CD14-positive monocyte (primary cell): ENCODE data around the gene TTLL6. TPM values are rescaled to one million over a fixed set of nuclear protein-coding genes. Genes with fewer than 3 reads are reported as not detected.

Source experiments
- DNase-seq, 3 donors: peaks; one replicate each; pipeline ENCODE4 v3.0.0-alpha.2; 2011 to 2022
- H2AFZ ChIP-seq: 2 replicates; pipeline ENCODE4 v1.6.0; 2012; ENCODE audit warnings: mild to moderate bottlenecking, low read depth, low read length, inconsistent platforms; ENCODE audit not compliant: insufficient read depth, poor library complexity, severe bottlenecking
- H3K27ac ChIP-seq, 2 donors: 1 replicate in 1 of 2; 2 replicates in 1 of 2; pipeline ENCODE4 v1.5.1; 2012 to 2013; ENCODE audit warnings: low read length in 2 of 2, control low read depth in 1 of 2, inconsistent platforms in 1 of 2, low read depth in 1 of 2, mild to moderate bottlenecking in 1 of 2
- H3K27me3 ChIP-seq, 2 donors: one replicate each; pipeline versions ENCODE4 v1.6.0 to v1.6.1; 2011 to 2013; ENCODE audit warnings: low read length in 2 of 2; ENCODE audit not compliant: control insufficient read depth in 2 of 2, insufficient read depth in 2 of 2
- H3K36me3 ChIP-seq, 2 donors: replicated peaks in 1 of 2; 1 replicate in 1 of 2; 2 replicates in 1 of 2; pipeline versions ENCODE4 v1.5.1 to v1.6.1; 2012 to 2013; ENCODE audit warnings: low read length in 2 of 2, control low read depth in 1 of 2, inconsistent platforms in 1 of 2, mild to moderate bottlenecking in 1 of 2; ENCODE audit not compliant: insufficient read depth in 2 of 2, control insufficient read depth in 1 of 2
- H3K4me1 ChIP-seq, 2 donors: 1 replicate in 1 of 2; 2 replicates in 1 of 2; pipeline versions ENCODE4 v1.5.1 to v1.6.1; 2012 to 2013; ENCODE audit warnings: low read length in 2 of 2, control low read depth in 1 of 2, inconsistent platforms in 1 of 2, mild to moderate bottlenecking in 1 of 2, moderate library complexity in 1 of 2; ENCODE audit not compliant: insufficient read depth in 2 of 2, control insufficient read depth in 1 of 2
- H3K4me2 ChIP-seq: replicated peaks from 2 replicates; pipeline ENCODE3; 2012; ENCODE audit warnings: low read length, moderate library complexity, mild to moderate bottlenecking; ENCODE audit not compliant: poor library complexity, severe bottlenecking; ENCODE audit errors: extremely low read depth
- H3K4me3 ChIP-seq, 3 experiments: fragments of 200-600 bp in 1 of 3; sonication (generic) in 1 of 3; replicated peaks in 1 of 3; 1 replicate in 2 of 3; 2 replicates in 1 of 3; pipeline ENCODE4 v1.5.1; 2011 to 2013; ENCODE audit warnings: low read length in 3 of 3, mild to moderate bottlenecking in 3 of 3, control low read depth in 2 of 3, low read depth in 2 of 3, inconsistent platforms in 1 of 3, moderate library complexity in 1 of 3
- H3K79me2 ChIP-seq: 2 replicates; pipeline ENCODE4 v1.6.0; 2012; ENCODE audit warnings: mild to moderate bottlenecking, control low read depth, inconsistent platforms, low read length, moderate library complexity; ENCODE audit not compliant: insufficient read depth
- H3K9ac ChIP-seq: 2 replicates; pipeline ENCODE4 v1.6.0; 2017; ENCODE audit warnings: low read length, mild to moderate bottlenecking; ENCODE audit not compliant: insufficient read depth, poor library complexity, severe bottlenecking
- H3K9me3 ChIP-seq, 2 donors: replicated peaks in 1 of 2; 1 replicate in 1 of 2; 2 replicates in 1 of 2; pipeline versions ENCODE4 v1.5.1 to v1.6.1; 2012 to 2013; ENCODE audit warnings: low read length in 2 of 2, control low read depth in 1 of 2; ENCODE audit not compliant: control insufficient read depth in 1 of 2, insufficient read depth in 1 of 2
- H4K20me1 ChIP-seq: 2 replicates; pipeline ENCODE4 v1.6.0; 2012; ENCODE audit warnings: mild to moderate bottlenecking, low read length, control low read depth, moderate library complexity; ENCODE audit not compliant: insufficient read depth
- H3K27ac Mint-ChIP-seq, 7 donors: one replicate each; pipeline ENCODE4 v1.8.0; 2020; ENCODE audit warnings: mild to moderate bottlenecking in 7 of 7, mixed read lengths in 7 of 7, moderate library complexity in 6 of 7, inconsistent platforms in 2 of 7
- H3K27me3 Mint-ChIP-seq, 3 donors: one replicate each; pipeline ENCODE4 v1.8.0; 2021 to 2022; ENCODE audit warnings: low read depth in 3 of 3, mild to moderate bottlenecking in 3 of 3, mixed read lengths in 3 of 3, moderate library complexity in 3 of 3, inconsistent platforms in 1 of 3
- H3K36me3 Mint-ChIP-seq, 2 donors: one replicate each; pipeline ENCODE4 v1.8.0; 2020; ENCODE audit warnings: mixed read lengths in 2 of 2, inconsistent platforms in 1 of 2, mild to moderate bottlenecking in 1 of 2
- H3K4me1 Mint-ChIP-seq: one replicate; pipeline ENCODE4 v1.8.0; 2020; ENCODE audit warnings: mild to moderate bottlenecking, mixed read lengths
- H3K4me3 Mint-ChIP-seq, 2 donors: one replicate each; pipeline ENCODE4 v1.8.0; 2020; ENCODE audit warnings: mild to moderate bottlenecking in 2 of 2, mixed read lengths in 2 of 2, moderate library complexity in 1 of 2
- H3K9me3 Mint-ChIP-seq, 7 donors: one replicate each; pipeline ENCODE4 v1.8.0; 2020 to 2022; ENCODE audit warnings: mixed read lengths in 7 of 7, mild to moderate bottlenecking in 6 of 7, moderate library complexity in 6 of 7, inconsistent platforms in 2 of 7
- CTCF ChIP-seq: fragments of 200-600 bp; IDR thresholded peaks from one replicate; pipeline ENCODE4 v1.8.0; 2022; ENCODE audit warnings: antibody characterized with exemption, mild to moderate bottlenecking
- WGBS: methylation state at CpG from one replicate; pipeline ENCODE4 v1.1.5; 2013; ENCODE audit warnings: missing lambda C conversion rate; ENCODE audit not compliant: insufficient coverage; 5-methylcytosine and 5-hydroxymethylcytosine counted together
- intact Hi-C, 2 donors: fragments of 100-400 bp; cut with micrococcal nuclease; formaldehyde crosslinking; loops; one replicate each; pipeline versions ENCODE4 v1.15.0 to v1.15.1; 2023
- polyA plus RNA-seq, 3 donors: library from polyadenylated mRNA; depleted of rRNA in 1 of 3; unstranded in 2 of 3; stranded (reverse) in 1 of 3; fragments of 300-500 nt in 2 of 3; fragments of >200 nt in 1 of 3; fragmentation: Illumina TruSeq in 2 of 3; gene quantifications; 1 replicate in 2 of 3; 2 replicates in 1 of 3; pipeline ENCODE4 v1.2.3, GENCODE V29; 2012 to 2021

The TTLL6 gene
- polyA plus RNA-seq, 3 donors: not detected

GRCh38 chr17:48727415-48728175 is 89.4 kb downstream of the TTLL6 start:
- H3K27ac Mint-ChIP-seq: no peak overlapping the region
- Histone ChIP-seq H4K20me1 (no peaks in the 10 kb centered on the region), H3K4me2 (no peak overlapping the region), H3K9me3 (peaks cover 9 to 53% of the 10 kb centered on the region in 2 donors), H3K27ac (no peak overlapping the region), H3K36me3 (no peaks in the 10 kb centered on the region), H3K79me2 (no peaks in the 10 kb centered on the region), H3K4me3 (no peak overlapping the region), H3K27me3 (peaks cover 93 to 99% of the 10 kb centered on the region in 2 donors), H3K4me1 (peaks cover 19% of the 10 kb centered on the region in 2 donors), H3K9ac (no peak overlapping the region), H2AFZ (no peak overlapping the region)
- H3K36me3 Mint-ChIP-seq: peaks cover 0 to 9% of the 10 kb centered on the region in 2 donors
- peaks cover 99 to 100% (median 99%) of the 10 kb centered on the region in 3 donors for H3K27me3 Mint-ChIP-seq
- H3K4me1 Mint-ChIP-seq: peaks cover 31% of the 10 kb centered on the region
- 17% methylated on average over 5 of the region's 9 CpGs for WGBS
- intact Hi-C loops: no loop called here
- TF ChIP-seq CTCF: no peak
- DNase-seq: no peak
- peaks cover 0 to 43% (median 11%) of the 10 kb centered on the region in 7 donors for H3K9me3 Mint-ChIP-seq
- H3K4me3 Mint-ChIP-seq: peak overlapping the region in 1 of 2 donors; percentile 88

GRCh38 chr17:48726916-48727286 is 90.1 kb downstream of the TTLL6 start:
- no peak overlapping the region for H2AFZ ChIP-seq
- no peak overlapping the region for H3K4me2 ChIP-seq
- peaks cover 0 to 10% of the 10 kb centered on the region in 2 donors for H3K36me3 Mint-ChIP-seq
- no peak overlapping the region for H3K4me3 ChIP-seq
- no peaks in the 10 kb centered on the region for H3K79me2 ChIP-seq
- WGBS: 18% methylated on average over 14 of the region's 20 CpGs
- H3K4me3 Mint-ChIP-seq: peak overlapping the region in 1 of 2 donors; percentile 88
- no peaks in the 10 kb centered on the region for H3K36me3 ChIP-seq
- H3K9me3 Mint-ChIP-seq: peaks cover 0 to 46% (median 14%) of the 10 kb centered on the region in 7 donors
- H3K4me1 Mint-ChIP-seq: peaks cover 33% of the 10 kb centered on the region
- no peak for DNase-seq
- peaks cover 22% of the 10 kb centered on the region in 2 donors for H3K4me1 ChIP-seq
- H3K9me3 ChIP-seq: peaks cover 11 to 53% of the 10 kb centered on the region in 2 donors
- no peaks in the 10 kb centered on the region for H4K20me1 ChIP-seq
- TF ChIP-seq CTCF: no peak
- no peak overlapping the region for H3K27ac Mint-ChIP-seq
- H3K9ac ChIP-seq: no peak overlapping the region
- H3K27ac ChIP-seq: no peak overlapping the region
- H3K27me3 Mint-ChIP-seq: peaks cover 99 to 100% (median 99%) of the 10 kb centered on the region in 3 donors
- H3K27me3 ChIP-seq: peaks cover 93 to 99% of the 10 kb centered on the region in 2 donors
- intact Hi-C loops: no loop called here
